ENCODE data around the gene INF2.
"Not testable (repeated sequence)": the region's sequence is repeated elsewhere in the genome, so short reads cannot be mapped to it uniquely, and the experiment has no call there.

INF2 gene

GRCh38 chr14:104749111-104749649, 59.8 kb downstream of the INF2 start:
- no peak for DNase-seq (ENCODE audit: low read depth in 1 of 2, low spot score in 1 of 2)

GRCh38 chr14:104750056-104750752, 60.8 kb downstream of the INF2 start:
- no peak for DNase-seq (ENCODE audit: low read depth in 1 of 2, low spot score in 1 of 2)

- DNase-seq (ENCODE audit: low read depth in 1 of 2, low spot score in 1 of 2): not testable (repeated sequence)
These were observed 61.3 kb downstream of the INF2 start for GRCh38 chr14:104750753-104751057.

DNA sequence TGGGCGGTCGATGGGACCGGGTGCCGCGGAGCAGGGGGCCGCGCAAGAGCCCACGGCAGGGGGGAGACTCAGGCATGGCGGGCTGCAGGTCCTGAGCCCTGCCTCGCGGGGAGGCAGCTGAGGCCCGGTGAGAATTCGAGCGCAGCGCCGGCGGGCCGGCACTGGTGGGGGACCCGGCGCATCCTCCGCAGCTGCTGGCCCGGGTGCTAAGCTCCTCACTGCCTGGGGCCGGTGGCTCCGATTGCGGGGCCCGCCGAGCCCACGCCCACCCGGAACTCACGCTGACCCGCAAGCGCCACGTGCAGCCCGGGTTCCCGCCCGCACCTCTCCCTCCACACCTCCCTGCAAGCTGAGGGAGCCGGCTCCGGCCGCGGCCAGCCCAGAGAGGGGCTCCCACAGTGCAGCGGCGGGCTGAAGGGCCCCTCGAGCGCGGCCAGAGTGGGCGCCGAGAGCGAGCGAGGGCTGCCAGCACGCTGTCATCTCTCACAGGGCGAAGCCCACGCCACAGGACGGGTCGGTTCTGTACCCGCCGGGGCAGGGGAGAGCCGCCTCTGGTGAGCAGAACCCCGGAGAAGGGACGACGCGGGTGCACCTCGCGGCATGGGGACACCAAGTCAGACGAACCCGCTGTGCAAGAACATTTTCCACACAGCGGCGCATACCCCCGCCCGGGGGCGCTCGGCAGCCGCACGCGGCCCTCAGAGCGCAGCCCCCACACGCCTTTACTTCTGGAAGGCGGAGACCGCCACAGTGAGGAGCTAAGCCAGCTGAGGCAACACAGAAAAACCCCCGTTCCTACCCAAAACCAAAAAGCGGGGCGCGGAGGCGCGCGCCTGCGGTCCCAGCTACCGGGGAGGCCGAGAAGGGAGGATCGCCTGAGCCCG, 62.4 kb downstream of the INF2 start:
- DNase-seq (ENCODE audit: low read depth in 1 of 2, low spot score in 1 of 2): no peak

DNA sequence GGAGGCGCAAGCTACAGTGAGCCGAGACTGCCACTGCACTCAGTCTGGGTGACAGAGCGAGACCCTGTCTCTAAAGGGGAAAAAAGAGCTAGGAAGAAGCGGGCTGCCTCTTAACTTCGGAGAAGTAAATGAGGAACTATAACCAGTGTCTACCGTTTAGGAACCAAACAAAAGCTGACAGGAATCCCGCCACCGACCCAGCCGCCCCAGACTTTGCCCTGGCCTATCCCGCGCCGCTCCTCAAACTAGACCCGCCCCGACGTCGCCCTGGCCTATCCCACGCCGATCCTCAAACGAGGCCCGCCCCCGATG, 63.0 kb downstream of the INF2 start:
- no peak for DNase-seq (ENCODE audit: low read depth in 1 of 2, low spot score in 1 of 2)

- DNase-seq (ENCODE audit: low read depth in 1 of 2, low spot score in 1 of 2): peak; percentile 99
These were observed 63.5 kb downstream of the INF2 start, which contains the start of gene SIVA1 for GRCh38 chr14:104752735-104753527. SIVA1 (plus strand) TSS chr14:104753147; CDS start chr14:104753202, 55 bp downstream.

GRCh38 chr14:104753528-104754212, 64.3 kb downstream of the INF2 start:
- DNase-seq (ENCODE audit: low read depth in 1 of 2, low spot score in 1 of 2): no peak

DNA sequence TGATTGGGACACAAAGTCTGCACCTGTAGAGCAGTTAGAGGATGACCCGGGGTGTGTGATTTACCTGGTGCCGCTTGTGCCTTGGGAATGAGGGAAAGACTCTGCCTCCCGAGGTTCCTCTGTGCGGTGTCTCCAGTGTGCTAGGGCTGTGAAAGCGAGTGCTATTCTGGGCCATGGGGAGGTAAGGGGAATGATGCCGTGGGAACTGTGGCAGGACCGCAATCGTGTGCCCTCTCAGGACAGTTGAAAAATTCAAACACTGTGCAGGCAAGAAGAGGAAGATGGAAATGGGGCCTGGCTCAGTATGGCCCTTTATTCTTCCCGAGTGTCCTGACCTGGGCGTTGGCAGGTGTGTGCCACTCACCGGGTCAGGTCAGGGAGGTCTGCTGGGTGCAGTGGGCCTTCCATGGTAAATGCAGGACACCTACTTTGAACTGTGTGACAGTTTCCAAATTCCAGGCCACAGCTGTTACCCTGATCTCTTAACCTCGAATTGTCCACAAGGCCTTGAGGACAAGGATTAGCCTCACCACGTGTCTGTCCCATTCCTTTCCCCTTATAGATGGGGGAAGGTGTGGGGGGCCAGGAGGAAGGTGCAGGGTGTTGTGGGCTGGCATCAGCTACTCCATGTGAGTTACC, 64.9 kb downstream of the INF2 start:
- no peak for DNase-seq (ENCODE audit: low read depth in 1 of 2, low spot score in 1 of 2)

- no peak for DNase-seq (ENCODE audit: low read depth in 1 of 2, low spot score in 1 of 2)
These were observed 66.2 kb downstream of the INF2 start for GRCh38 chr14:104755621-104756020.

- no peak for DNase-seq (ENCODE audit: low read depth in 1 of 2, low spot score in 1 of 2)
These were observed 67.2 kb downstream of the INF2 start for GRCh38 chr14:104756477-104757237.

DNA sequence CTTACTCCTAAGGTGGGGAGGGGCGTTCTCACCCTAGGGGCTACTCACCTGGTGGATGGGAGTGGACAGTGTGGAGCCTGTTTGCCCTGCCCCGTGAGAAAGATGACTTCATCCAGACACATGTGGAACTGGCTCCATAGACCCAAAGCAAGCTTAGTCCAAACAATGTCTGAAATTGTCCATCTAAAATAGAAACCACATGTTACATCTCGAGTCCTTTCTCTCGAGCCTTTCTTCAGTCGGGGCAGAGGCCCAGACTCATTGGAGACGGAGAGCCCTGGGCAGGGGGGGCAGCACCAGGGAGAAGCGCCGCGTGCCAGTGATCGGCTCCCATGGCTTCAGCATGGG, 67.8 kb downstream of the INF2 start:
- no peak for DNase-seq (ENCODE audit: low read depth in 1 of 2, low spot score in 1 of 2)

- DNase-seq (ENCODE audit: low read depth in 1 of 2, low spot score in 1 of 2): no peak
These were observed 68.4 kb downstream of the INF2 start for GRCh38 chr14:104757681-104758392.

GRCh38 chr14:104758981-104759969, 69.9 kb downstream of the INF2 start:
- DNase-seq (ENCODE audit: low read depth in 1 of 2, low spot score in 1 of 2): no peak

DNA sequence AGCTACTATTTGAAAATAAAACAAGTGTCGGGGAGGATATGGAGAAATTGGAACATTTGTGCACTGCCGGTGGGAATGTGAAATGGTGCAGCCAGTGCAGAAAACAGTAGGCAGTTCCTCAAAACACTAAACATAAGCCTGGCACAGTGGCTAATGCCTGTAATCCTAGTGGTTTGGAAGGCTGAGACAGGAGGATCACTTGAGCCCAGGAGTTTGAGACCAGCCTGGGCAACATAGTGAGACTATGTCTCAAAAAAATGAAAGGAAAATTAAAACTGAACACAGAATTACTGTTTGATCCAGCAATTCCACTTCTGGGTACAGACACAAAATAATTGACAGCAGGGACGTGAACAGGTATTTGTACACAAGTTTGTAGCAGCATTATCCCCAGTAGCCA, 76.1 kb downstream of the INF2 start:
- DNase-seq (ENCODE audit: low read depth in 1 of 2, low spot score in 1 of 2): no peak

DNA sequence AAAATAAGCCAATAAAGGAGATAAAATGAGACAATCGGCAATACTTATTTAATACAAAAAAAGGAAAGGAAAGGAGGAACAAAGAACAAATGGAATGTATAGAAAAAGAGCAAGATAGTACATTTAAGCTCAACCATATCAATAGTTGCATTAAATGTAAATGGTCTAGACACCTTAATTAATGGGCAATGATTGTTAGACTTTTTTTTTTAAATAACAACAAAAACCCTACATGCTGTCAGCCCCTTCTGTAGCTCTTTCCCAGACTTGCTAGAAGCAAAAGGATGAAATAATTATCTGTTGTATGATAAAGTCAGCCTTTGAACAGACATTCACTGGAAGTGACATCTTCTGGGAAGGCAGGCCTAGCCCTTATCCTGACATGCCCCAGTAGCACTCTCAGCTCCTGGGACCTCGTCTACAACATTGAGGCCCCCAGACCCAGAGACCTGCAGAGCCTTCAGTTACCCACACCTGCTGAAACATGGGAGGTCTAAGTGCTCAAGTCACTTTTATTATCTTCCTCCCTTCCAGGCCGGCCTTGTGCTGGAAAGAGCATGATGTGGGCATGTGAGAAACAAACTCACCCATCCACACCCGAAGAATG, 76.9 kb downstream of the INF2 start:
- DNase-seq (ENCODE audit: low read depth in 1 of 2, low spot score in 1 of 2): no peak

GRCh38 chr14:104766863-104767633, 77.6 kb downstream of the INF2 start:
- no peak for DNase-seq (ENCODE audit: low read depth in 1 of 2, low spot score in 1 of 2)

GRCh38 chr14:104767634-104767918, 78.2 kb downstream of the INF2 start:
- DNase-seq (ENCODE audit: low read depth in 1 of 2, low spot score in 1 of 2): no peak

Data from stimulated activated CD4-positive, alpha-beta T cell treated with anti-CD3 and anti-CD28 coated beads, Interleukin-15, amount 100 ng/mL, for 1 hour (primary cell).